AG04449 (cell line): ENCODE results near the gene OSMR.

Source experiments
- CTCF ChIA-PET: fragments of 350-600 bp; formaldehyde crosslinking; extraction: SDS; loops from one replicate; lab custom pipeline; 2021; ENCODE audit warnings: antibody characterized with exemption; lab: Yijun Ruan, JAX
- POLR2A ChIA-PET: fragments of 400-600, 350-600 bp; formaldehyde crosslinking; extraction: SDS; loops from one replicate; lab custom pipeline; 2020; ENCODE audit warnings: antibody characterized with exemption, inconsistent platforms; lab: Yijun Ruan, JAX
- DNase-seq: peaks from one replicate; pipeline ENCODE4 v3.0.0-alpha.2; 2010; ENCODE audit warnings: low read depth, low spot score
- H3K4me3 ChIP-seq: 2 replicates; pipeline ENCODE4 v1.5.1; 2011; ENCODE audit warnings: low read depth, mild to moderate bottlenecking, control low read depth, low read length
- TF ChIP-seq, protein P1 (sequence below): IDR thresholded peaks from one replicate; pipeline ENCODE4 v1.5.1; 2011; ENCODE audit warnings: mild to moderate bottlenecking, moderate library complexity, low read length, control low read depth, inconsistent platforms; ENCODE audit not compliant: insufficient read depth; ENCODE audit errors: missing control alignments

The OSMR gene

DNA sequence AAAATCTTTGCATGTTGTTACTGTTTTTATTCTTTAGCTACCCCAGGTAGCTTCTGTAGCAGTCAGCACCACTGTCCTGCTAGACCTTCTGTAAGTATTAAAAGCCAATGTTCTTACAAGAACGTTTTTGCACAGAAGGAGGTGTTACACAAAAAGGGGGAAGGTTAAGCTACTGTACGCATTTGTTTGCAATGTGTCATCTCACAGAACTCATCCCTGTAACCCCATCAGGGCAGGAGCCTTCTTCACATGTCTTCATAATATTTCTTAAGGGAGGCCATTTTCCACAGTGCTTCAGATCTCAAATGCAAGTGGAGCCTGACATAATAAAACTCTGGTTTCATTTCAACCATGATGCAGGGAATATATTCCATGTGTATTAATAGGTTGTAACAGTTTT, 67.9 kb downstream of the OSMR start:
- POLR2A ChIA-PET, result no interaction called here
- no peak for DNase-seq
- TF ChIP-seq, protein P1, sequence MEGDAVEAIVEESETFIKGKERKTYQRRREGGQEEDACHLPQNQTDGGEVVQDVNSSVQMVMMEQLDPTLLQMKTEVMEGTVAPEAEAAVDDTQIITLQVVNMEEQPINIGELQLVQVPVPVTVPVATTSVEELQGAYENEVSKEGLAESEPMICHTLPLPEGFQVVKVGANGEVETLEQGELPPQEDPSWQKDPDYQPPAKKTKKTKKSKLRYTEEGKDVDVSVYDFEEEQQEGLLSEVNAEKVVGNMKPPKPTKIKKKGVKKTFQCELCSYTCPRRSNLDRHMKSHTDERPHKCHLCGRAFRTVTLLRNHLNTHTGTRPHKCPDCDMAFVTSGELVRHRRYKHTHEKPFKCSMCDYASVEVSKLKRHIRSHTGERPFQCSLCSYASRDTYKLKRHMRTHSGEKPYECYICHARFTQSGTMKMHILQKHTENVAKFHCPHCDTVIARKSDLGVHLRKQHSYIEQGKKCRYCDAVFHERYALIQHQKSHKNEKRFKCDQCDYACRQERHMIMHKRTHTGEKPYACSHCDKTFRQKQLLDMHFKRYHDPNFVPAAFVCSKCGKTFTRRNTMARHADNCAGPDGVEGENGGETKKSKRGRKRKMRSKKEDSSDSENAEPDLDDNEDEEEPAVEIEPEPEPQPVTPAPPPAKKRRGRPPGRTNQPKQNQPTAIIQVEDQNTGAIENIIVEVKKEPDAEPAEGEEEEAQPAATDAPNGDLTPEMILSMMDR, result no peak
- CTCF ChIA-PET, result interaction anchor here (0.6 to 3.6 kb wide), 2 partner anchors 9 to 252 kb away, joined by 3 to 25 read pairs; no protein-coding TSS in a partner anchor
- no peak overlapping the region for H3K4me3 ChIP-seq

DNA sequence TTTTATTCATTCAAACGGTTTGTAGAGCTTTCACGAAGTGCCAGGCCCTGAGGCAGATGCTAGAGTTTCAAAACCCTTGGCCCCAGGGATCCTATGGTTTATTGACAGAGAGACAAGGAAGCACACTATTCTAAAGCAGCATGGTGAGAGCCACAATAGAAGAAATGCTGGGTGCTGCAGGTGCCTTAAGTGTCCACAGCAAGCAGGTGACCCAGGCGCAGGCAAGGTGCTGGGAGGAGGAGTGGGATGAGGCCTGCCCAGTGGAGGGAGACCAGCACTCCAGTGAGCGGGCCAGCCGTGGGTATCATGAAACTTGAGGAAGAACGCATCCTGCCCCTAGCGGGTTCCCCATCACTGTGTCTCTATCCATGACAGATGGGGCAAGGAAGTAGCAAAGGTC, 71.0 kb downstream of the OSMR start:
- ChIA-PET POLR2A (no interaction called here), CTCF (no interaction called here)
- TF ChIP-seq, protein P1, result no peak
- H3K4me3 ChIP-seq, result no peak overlapping the region
- DNase-seq, result no peak

DNA sequence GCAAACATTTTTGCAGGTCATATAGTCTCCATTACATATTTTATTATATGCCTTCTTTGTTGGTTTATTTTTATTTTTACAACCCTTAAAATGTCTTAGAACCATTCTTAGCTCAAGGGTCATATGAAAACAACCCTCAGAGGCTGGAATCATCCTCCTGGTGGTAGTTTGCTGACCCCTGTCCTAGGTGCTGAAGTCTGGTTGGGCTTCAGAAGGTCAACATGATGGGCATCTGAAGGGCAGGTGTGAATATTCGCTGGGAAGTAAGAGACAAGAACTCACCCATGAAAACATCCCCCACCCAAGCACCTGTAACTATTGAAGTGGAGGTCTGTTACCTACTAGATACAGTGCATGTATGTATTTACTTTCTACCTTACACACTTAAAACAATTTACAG, 75.4 kb downstream of the OSMR start:
- CTCF ChIA-PET, result interaction anchor here (1.0 to 3.6 kb wide), 2 partner anchors 8 to 74 kb away, joined by 3 to 25 read pairs; no protein-coding TSS in a partner anchor
- POLR2A ChIA-PET, result no interaction called here

DNA sequence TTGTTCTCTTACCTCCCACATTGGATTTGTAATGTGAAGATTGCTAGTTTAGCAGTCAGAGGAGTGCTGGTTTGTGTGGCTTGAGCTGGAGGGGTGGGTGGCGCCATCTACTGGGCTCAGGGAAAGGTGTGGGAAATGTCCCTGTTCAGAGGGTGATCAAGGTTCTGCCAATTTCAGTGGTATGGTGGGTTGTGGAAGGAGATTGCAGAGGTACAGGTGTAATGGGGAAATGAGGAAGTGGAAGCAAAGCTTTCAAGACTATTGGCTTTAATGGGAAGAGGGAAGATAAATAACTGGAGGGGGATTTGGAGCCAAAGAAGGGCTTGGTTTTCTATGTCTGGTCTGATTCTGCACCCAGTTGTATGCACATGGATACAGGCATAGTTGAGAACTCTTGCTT, 76.4 kb downstream of the OSMR start:
- CTCF ChIA-PET, result interaction anchor here (0.6 to 3.6 kb wide), 9 partner anchors 8 to 480 kb away, joined by 3 to 25 read pairs (median 3); no protein-coding TSS in a partner anchor
- H3K4me3 ChIP-seq, result no peak overlapping the region
- TF ChIP-seq, protein P1, result peak; percentile 64
- DNase-seq, result no peak
- POLR2A ChIA-PET, result no interaction called here

More for the DNA sequence above, 75.4 kb downstream of the OSMR start:
- DNase-seq, result no peak
- no peak overlapping the region for H3K4me3 ChIP-seq
- TF ChIP-seq, protein P1, result no peak

DNA sequence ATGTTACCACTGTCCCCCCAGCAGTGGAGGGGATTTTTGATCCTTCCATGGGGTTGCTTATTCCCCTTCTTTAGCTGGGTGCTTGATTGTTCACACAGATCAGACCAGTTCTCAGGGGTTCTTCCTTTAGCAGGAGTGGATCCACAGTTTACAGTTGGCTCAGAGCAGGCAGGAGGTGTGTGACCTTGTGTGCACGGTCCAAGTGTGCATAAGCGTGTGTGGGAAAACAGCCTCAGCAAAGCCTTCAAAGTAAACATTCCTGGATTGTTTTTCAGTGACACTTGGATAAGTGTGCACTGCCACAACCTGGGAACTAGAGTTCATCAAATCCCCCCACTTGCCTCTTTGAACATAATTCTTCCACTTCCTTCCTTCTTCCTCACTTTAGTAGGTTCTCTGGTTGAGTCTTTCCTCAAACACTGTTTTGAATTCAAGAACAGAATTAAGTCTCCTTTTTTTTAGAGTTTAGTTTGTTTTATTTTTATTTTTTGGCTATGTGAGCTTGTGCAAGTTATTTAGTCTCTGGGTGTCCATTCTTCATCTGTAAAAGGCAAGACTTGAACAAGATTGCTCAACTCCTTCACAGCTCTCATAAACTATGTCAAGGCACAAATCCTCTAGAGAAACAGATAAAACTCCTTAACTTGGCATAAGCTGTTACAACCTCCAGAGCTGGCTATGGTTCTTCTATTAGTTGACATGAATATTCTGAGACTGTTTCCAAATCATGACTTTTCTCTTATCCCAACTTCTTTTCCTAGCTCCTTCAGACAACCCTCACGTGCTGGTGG, 78.0 kb downstream of the OSMR start:
- TF ChIP-seq, protein P1, result no peak
- H3K4me3 ChIP-seq, result no peak overlapping the region
- DNase-seq, result peak; percentile 26
- ChIA-PET POLR2A (no interaction called here), CTCF (interaction anchor here (0.7 to 3.6 kb wide), 5 partner anchors 11 to 482 kb away, joined by 3 to 25 read pairs (median 4); no protein-coding TSS in a partner anchor)
